MM.1S (cell line): ENCODE data around the gene HEATR1.

Experiments
- DNase-seq: peaks from one replicate; pipeline ENCODE4 v3.0.0-alpha.2; 2015
- H2AFZ ChIP-seq: fragments of 300-600 bp; sonication (generic); 2 replicates; pipeline ENCODE4 v1.6.0; 2016; ENCODE audit warnings: antibody characterized with exemption, low read length
- H3F3A ChIP-seq: fragments of 300-600 bp; sonication (generic); 2 replicates; pipeline ENCODE4 v1.6.1; 2016; ENCODE audit warnings: mild to moderate bottlenecking, antibody characterized with exemption, low read length, moderate library complexity, mixed read lengths; ENCODE audit not compliant: insufficient read depth
- H3K27ac ChIP-seq: fragments of 300-600 bp; sonication (generic); 2 replicates; pipeline ENCODE4 v1.5.1; 2016; ENCODE audit warnings: mild to moderate bottlenecking, low read length
- H3K27me3 ChIP-seq: fragments of 300-600 bp; sonication (generic); replicated peaks from 2 replicates; pipeline ENCODE4 v1.6.0; 2016; ENCODE audit warnings: low read length; ENCODE audit not compliant: insufficient read depth
- H3K36me3 ChIP-seq: fragments of 300-600 bp; sonication (generic); replicated peaks from 2 replicates; pipeline ENCODE4 v1.6.1; 2016; ENCODE audit warnings: mild to moderate bottlenecking, low read length, mixed read lengths; ENCODE audit not compliant: insufficient read depth
- H3K4me1 ChIP-seq: fragments of 300-600 bp; sonication (generic); 2 replicates; pipeline ENCODE4 v1.6.1; 2016; ENCODE audit warnings: low read length, mixed read lengths
- H3K4me2 ChIP-seq: fragments of 300-600 bp; sonication (generic); 2 replicates; pipeline ENCODE4 v1.6.0; 2016; ENCODE audit warnings: low read depth, low read length
- H3K4me3 ChIP-seq: fragments of 300-600 bp; sonication (generic); 2 replicates; pipeline ENCODE4 v1.5.1; 2016; ENCODE audit warnings: low read length, mixed read lengths
- H3K79me2 ChIP-seq: fragments of 300-600 bp; sonication (generic); 2 replicates; pipeline ENCODE4 v1.6.1; 2016; ENCODE audit warnings: mixed run types, low read length, mixed read lengths
- H3K9ac ChIP-seq: fragments of 300-600 bp; sonication (generic); 2 replicates; pipeline ENCODE4 v1.6.1; 2016; ENCODE audit warnings: low read length, mixed read lengths
- H3K9me2 ChIP-seq: fragments of 300-600 bp; sonication (generic); replicated peaks from 2 replicates; pipeline ENCODE4 v1.6.1; 2016; ENCODE audit warnings: mild to moderate bottlenecking, low read length, mixed read lengths; ENCODE audit not compliant: insufficient read depth
- H3K9me3 ChIP-seq: fragments of 300-600 bp; sonication (generic); replicated peaks from 2 replicates; pipeline ENCODE4 v1.6.1; 2016; ENCODE audit warnings: mild to moderate bottlenecking, low read length, mixed read lengths; ENCODE audit not compliant: insufficient read depth
- H4K20me1 ChIP-seq: fragments of 300-600 bp; sonication (generic); 2 replicates; pipeline ENCODE4 v1.6.1; 2016; ENCODE audit warnings: mild to moderate bottlenecking, low read length, moderate library complexity, mixed read lengths; ENCODE audit not compliant: insufficient read depth
- CTCF ChIP-seq: fragments of 300-600 bp; sonication (generic); IDR thresholded peaks from 2 replicates; pipeline ENCODE4 v1.5.1; 2016; ENCODE audit warnings: antibody characterized with exemption, low read length, mixed read lengths
- EZH2 ChIP-seq: fragments of 300-600 bp; sonication (generic); optimal IDR thresholded peaks from 2 replicates; pipeline ENCODE3; 2017; ENCODE audit warnings: low read depth, mild to moderate bottlenecking, antibody characterized with exemption, low read length, mixed read lengths
- EZH2phosphoT487 ChIP-seq: fragments of 300-600 bp; sonication (generic); IDR thresholded peaks from 2 replicates; pipeline ENCODE4 v1.6.1; 2018; ENCODE audit warnings: antibody characterized with exemption, low read length

Gene HEATR1

DNA sequence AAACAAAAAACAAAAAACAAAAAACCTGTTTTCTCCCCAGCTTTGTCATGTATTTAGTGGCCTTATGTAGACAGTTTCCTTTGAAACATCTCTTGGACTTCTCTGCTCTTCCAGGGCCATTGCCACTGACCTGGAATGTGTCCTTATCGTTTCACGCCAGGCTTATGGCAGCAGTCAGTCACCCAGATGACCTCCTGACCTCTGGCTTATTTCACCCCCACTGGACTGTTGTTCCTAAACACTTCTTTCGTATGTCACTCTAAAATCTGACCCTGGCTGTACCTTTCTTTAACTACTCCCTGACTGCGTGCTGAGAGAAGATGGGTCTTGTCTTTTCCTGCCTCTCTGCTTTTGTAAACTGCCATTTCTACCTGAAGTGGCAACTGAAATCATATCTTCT, 71.5 kb downstream of the HEATR1 start:
- no peaks in the 10 kb centered on the region for H3K36me3 ChIP-seq
- H3K27ac ChIP-seq: no peak overlapping the region
- H3K9me3 ChIP-seq: no peaks in the 10 kb centered on the region
- H3K4me3 ChIP-seq: no peak overlapping the region
- no peak overlapping the region for H3K4me2 ChIP-seq
- H3K9me2 ChIP-seq: no peaks in the 10 kb centered on the region
- H3K4me1 ChIP-seq: no peaks in the 10 kb centered on the region
- H3K9ac ChIP-seq: no peak overlapping the region
- TF ChIP-seq CTCF (no peak), EZH2phosphoT487 (no peak), EZH2 (no peak)
- DNase-seq: no peak
- no peaks in the 10 kb centered on the region for H3F3A ChIP-seq
- no peaks in the 10 kb centered on the region for H3K79me2 ChIP-seq
- H2AFZ ChIP-seq: no peak overlapping the region
- no peaks in the 10 kb centered on the region for H4K20me1 ChIP-seq
- H3K27me3 ChIP-seq: no peaks in the 10 kb centered on the region

DNA sequence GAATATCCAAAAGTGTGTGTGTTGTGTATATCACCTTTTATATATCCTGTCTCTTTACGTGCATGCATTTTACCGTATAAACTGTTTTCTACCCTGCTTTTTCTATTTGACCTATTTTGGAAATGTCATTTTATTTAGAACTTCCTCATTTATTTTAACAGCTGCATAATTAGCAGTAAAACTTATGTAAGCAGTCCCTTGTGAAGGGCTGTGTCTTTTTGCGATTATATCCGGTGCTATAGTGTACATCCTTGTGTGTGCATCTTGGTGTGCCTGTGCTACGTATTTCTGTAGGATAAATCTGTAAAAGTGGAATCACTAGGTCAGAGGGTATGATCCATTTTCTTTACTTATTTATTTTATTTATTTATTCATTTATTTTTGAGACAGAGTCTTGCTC, 73.4 kb downstream of the HEATR1 start:
- no peak overlapping the region for H3K4me2 ChIP-seq
- no peak for DNase-seq
- TF ChIP-seq EZH2phosphoT487: no peak
- TF ChIP-seq CTCF: no peak
- no peak for TF ChIP-seq EZH2

DNA sequence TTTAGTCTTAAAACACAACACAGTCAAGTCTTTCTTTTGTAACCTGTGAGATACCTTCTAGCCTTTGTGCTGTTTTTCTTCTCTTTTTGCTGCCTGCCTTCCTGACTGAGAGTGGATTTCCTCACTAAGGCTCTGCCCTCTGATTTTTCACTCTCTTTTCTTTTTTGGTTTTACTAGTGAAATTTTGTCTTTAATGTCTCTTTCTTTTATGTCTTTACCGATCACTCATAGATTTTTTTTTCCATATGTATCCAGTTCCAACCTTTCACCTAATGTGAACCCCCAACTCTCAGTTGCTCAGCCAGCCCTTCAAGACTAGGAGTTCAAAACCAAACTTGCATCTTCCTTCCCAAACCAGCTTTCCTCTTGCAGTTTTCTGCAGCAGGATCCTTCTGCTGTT, 74.0 kb downstream of the HEATR1 start:
- H3K9ac ChIP-seq: no peak overlapping the region
- H3F3A ChIP-seq: no peaks in the 10 kb centered on the region
- no peaks in the 10 kb centered on the region for H4K20me1 ChIP-seq
- H3K4me2 ChIP-seq: no peak overlapping the region
- no peaks in the 10 kb centered on the region for H3K36me3 ChIP-seq
- no peak overlapping the region for H2AFZ ChIP-seq
- H3K9me2 ChIP-seq: no peaks in the 10 kb centered on the region
- TF ChIP-seq CTCF (no peak), EZH2 (no peak), EZH2phosphoT487 (no peak)
- no peaks in the 10 kb centered on the region for H3K27me3 ChIP-seq
- H3K27ac ChIP-seq: no peak overlapping the region
- H3K4me1 ChIP-seq: no peaks in the 10 kb centered on the region
- no peaks in the 10 kb centered on the region for H3K79me2 ChIP-seq
- no peaks in the 10 kb centered on the region for H3K9me3 ChIP-seq
- H3K4me3 ChIP-seq: no peak overlapping the region
- DNase-seq: no peak

More for the DNA sequence above, 73.4 kb downstream of the HEATR1 start:
- Histone ChIP-seq H3K36me3 (no peaks in the 10 kb centered on the region), H3K27ac (no peak overlapping the region), H2AFZ (no peak overlapping the region), H3K9ac (no peak overlapping the region), H3K4me1 (no peaks in the 10 kb centered on the region), H3K79me2 (no peaks in the 10 kb centered on the region), H3K9me3 (no peaks in the 10 kb centered on the region), H3F3A (no peaks in the 10 kb centered on the region), H3K9me2 (no peaks in the 10 kb centered on the region), H3K27me3 (no peaks in the 10 kb centered on the region), H4K20me1 (no peaks in the 10 kb centered on the region), H3K4me3 (no peak overlapping the region)

- no peaks in the 10 kb centered on the region for H3K9me2 ChIP-seq
- no peaks in the 10 kb centered on the region for H3K27me3 ChIP-seq
- no peak overlapping the region for H3K9ac ChIP-seq
- peaks cover 3% of the 10 kb centered on the region; the same call in 1 of the 2 replicates for H3K79me2 ChIP-seq
- no peak for DNase-seq
- no peaks in the 10 kb centered on the region for H3K9me3 ChIP-seq
- no peaks in the 10 kb centered on the region for H3K36me3 ChIP-seq
- no peak overlapping the region for H3K27ac ChIP-seq
- no peak overlapping the region for H3K4me3 ChIP-seq
- H3K4me1 ChIP-seq: no peaks in the 10 kb centered on the region
- H2AFZ ChIP-seq: no peak overlapping the region
- TF ChIP-seq CTCF (no peak), EZH2 (no peak), EZH2phosphoT487 (no peak)
- no peaks in the 10 kb centered on the region for H4K20me1 ChIP-seq
- H3F3A ChIP-seq: no peaks in the 10 kb centered on the region
- no peak overlapping the region for H3K4me2 ChIP-seq
These were observed 78.2 kb downstream of the HEATR1 start for GRCh38 chr1:236526079-236526478.
